Peyer's patch (tissue), 4 donors: ENCODE measurements around the gene NRL.

Experiments
- CTCF ChIP-seq, 6 experiments: fragments of 450-650 bp in 4 of 6; fragments of 200-600 bp in 2 of 6; sonication (generic) in 1 of 6; IDR thresholded peaks; one replicate each; pipeline ENCODE4 v1.5.1; 2017 to 2019; ENCODE audit warnings: antibody characterized with exemption in 6 of 6, mild to moderate bottlenecking in 3 of 6, moderate library complexity in 1 of 6
- POLR2A ChIP-seq, 2 donors: fragments of 450-650 bp; IDR thresholded peaks; one replicate each; pipeline ENCODE4 v1.5.1; 2017; ENCODE audit warnings: antibody characterized with exemption in 2 of 2, mild to moderate bottlenecking in 2 of 2, moderate library complexity in 2 of 2

- no peak for TF ChIP-seq CTCF (IDR thresholded peaks at IDR 0.05)
- no peak for TF ChIP-seq POLR2A (IDR thresholded peaks at IDR 0.05)
These were observed 61.0 kb downstream of the NRL start for GRCh38 chr14:24053548-24054323.
